GM10266 (cell line): ENCODE data around the gene XIST.

ENCODE experiments used
- DNase-seq: peaks from one replicate; pipeline ENCODE4 v3.0.0; 2012; ENCODE audit errors: extremely low spot score
- TF ChIP-seq, protein P1 (sequence below): IDR thresholded peaks from 2 replicates; pipeline ENCODE4 v1.5.1; 2012; ENCODE audit warnings: mild to moderate bottlenecking, low read depth; ENCODE audit not compliant: control insufficient read depth, insufficient read depth; ENCODE audit errors: missing control alignments

XIST gene

DNA sequence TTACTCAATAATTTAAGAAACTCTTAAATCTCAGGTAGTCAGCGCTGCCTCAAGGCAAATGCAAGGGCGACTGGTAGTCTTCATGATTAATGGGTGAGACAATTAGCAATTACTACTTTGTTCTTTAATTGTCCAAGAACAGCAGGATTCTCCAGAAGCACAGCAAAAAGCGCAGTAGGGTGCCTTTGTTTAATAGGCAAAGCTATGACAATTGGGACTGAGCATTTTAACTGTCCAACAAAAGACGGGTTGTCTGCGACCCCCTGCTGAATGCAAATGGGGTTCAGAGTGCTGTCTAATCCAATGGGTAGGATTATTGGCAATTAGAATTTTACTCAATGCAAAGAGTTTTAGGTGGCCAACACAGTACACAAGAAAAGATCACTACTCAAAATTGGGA, 3.4 kb downstream of the XIST start:
- DNase-seq = no peak
- TF ChIP-seq, protein P1, sequence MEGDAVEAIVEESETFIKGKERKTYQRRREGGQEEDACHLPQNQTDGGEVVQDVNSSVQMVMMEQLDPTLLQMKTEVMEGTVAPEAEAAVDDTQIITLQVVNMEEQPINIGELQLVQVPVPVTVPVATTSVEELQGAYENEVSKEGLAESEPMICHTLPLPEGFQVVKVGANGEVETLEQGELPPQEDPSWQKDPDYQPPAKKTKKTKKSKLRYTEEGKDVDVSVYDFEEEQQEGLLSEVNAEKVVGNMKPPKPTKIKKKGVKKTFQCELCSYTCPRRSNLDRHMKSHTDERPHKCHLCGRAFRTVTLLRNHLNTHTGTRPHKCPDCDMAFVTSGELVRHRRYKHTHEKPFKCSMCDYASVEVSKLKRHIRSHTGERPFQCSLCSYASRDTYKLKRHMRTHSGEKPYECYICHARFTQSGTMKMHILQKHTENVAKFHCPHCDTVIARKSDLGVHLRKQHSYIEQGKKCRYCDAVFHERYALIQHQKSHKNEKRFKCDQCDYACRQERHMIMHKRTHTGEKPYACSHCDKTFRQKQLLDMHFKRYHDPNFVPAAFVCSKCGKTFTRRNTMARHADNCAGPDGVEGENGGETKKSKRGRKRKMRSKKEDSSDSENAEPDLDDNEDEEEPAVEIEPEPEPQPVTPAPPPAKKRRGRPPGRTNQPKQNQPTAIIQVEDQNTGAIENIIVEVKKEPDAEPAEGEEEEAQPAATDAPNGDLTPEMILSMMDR = no peak

DNA sequence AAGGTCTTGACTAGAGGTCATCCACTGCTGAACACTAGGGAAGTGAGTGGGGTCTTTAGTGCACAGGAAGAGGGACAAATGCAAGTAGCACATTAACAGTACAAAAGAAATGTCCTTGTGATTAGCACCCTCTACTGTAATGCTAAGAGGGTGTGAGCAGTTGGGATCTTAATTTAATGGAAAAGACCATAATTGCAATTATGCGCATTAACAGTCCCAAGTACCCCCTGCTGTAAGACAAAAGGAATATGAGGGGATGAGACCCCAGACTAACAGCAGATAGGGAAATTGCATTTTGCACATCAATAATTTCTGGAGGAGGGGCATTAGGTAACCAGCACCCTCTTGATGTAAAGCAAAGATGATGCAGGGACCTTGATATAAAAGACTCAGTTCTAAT, 4.5 kb downstream of the XIST start:
- DNase-seq = no peak
- TF ChIP-seq, protein P1 = no peak

DNA sequence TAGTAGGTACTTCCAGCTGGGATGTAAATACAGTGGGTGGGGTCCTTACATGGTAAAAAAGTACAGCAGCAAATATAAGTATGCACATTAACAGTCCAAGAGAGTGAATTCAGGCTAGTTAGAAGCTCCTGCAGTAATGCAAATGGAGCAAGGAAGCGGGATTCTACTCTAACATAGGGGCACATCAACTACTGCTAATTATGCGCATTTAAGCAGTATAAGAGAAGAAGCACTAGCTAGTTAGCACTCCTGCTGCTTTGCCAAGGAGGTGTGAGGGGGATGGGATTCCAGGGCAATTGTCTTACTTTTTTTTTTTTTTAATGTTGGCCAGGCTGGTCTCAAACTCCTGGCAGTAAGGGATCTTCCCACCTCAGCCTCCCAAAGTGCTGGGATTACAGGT, 5.4 kb downstream of the XIST start:
- no peak for DNase-seq

DNA sequence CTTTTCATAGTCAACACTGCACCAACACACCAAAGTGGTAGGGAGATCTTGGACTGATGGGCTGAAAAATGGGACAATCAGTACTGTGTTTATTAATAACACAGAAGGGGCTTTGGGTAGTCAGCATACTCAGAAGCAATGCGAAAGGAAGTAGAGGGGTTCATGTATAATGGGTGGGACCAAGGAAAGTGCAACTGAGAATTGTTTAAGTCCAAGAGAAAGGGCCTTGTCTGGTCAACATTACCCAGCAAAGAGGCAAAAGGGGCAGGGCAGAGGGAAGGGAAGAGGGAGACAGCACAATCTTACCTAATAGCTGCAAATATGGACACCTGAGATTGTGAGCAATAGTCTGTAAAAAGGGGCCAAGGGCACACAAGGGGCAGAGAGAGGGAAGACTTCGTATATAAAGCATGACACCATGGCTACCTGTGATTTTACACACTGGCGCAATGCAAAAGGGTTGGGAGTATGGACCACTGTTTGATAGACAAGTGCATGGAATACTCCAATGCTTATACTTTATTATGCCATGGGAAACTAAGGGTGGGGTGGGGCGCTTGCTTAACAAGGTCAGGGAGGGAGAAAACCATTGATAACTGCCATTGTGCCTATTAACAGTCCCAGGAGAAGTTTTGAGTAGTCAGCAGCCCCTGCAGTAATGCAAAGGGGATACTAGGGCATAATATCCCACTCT, 9.8 kb downstream of the XIST start:
- TF ChIP-seq, protein P1 = no peak

More for the DNA sequence above, 5.4 kb downstream of the XIST start:
- TF ChIP-seq, protein P1 = no peak

DNA sequence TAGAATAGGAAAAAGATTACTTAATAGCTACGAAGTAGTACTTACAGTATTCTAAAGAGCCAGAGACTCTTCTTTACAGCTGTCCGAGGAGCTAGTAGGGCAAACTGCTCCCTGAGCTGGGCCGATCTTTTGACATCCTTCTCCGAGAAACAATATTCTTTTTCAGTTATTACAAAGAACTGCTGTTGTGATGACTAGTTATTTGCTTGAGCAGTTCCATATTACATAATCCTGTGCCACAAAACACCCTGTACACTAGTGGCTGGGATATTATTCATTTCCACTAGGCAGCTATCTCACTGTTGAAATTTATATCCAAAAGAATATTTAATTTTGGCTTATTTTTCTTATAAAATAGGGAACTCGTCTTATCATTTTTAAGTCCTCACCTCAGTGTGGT, 11.2 kb downstream of the XIST start:
- TF ChIP-seq, protein P1 = no peak
- DNase-seq = no peak

More for the DNA sequence above, 9.8 kb downstream of the XIST start:
- DNase-seq = no peak

DNA sequence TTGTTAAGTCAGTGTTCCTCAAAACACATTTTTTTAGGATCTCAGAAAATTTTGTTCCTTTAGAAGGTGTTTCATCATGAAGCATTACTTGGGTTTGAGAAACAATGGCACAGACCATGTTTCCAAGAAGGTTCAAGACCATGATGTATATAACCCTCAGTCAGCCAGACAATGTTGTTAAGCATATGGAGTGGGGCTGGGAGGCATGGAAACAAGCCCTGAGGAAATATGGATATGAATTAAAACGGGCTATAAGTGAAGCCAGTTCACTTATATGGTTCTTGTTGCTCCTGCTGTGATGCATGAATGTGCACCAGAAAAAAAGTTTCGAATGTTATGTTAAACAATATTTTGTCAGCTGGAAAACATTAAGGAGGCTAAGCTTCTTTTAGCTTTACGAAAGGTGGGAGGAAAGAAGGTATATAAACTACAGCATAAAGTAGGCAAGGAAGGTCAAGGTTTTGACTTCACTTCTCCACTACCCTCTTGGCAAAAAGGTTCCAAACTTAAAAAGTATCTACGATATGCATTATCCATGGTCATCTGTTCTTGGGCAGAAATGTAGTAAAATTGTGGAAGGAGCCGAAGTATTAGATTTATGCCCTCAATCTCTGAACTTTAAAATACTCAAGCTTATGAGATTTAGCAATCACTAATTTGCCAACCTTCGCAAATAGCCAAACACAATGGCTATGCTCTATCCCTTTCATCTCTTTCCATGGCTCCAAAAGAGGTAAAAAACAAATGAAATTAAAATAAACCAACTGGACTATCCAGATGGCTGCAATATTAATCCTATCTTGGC, 12.2 kb downstream of the XIST start:
- TF ChIP-seq, protein P1 = no peak
- no peak for DNase-seq

DNA sequence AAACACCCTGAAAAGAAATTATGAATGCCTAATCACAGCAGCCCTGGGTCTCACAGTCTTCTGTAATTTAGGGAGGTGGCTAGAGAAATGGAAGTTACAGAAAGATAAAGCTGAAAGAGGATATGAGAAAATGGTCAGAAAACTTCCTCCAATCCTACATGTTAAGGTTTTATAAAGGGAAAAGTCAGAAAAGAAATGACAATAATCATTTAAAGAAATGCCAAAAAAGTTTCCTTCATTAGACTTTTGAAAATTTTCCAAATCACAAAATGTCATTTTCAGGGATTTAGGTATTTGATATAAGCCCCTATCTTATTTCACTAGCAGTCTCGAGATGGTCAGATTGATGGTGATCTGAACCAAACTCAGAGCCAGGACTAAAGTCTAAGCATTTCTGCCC, 13.4 kb downstream of the XIST start:
- DNase-seq = no peak
- TF ChIP-seq, protein P1 = no peak
